ENCODE measurements around the gene BRD1. TPM values are rescaled to one million over a fixed set of nuclear protein-coding genes. Genes with fewer than 3 reads are reported as not detected.

The BRD1 gene
- polyA plus RNA-seq, 1 donor from 2014 or later = 79.3 TPM

- Histone ChIP-seq H4K20me1 (ENCODE audit: insufficient read depth) (peaks cover 51% of the 10 kb centered on the region), H3K9me2 (ENCODE audit: insufficient read depth, low read length) (no peaks in the 10 kb centered on the region), H3K36me3 (ENCODE audit: insufficient read depth, low read length) (no peaks in the 10 kb centered on the region), H3K4me2 (ENCODE audit: low read length) (no peak overlapping the region), H3K4me3 (ENCODE audit: low read length) (no peak overlapping the region), H3K79me2 (replicated peaks; ENCODE audit: insufficient read depth, low read length) (peaks cover 69% of the 10 kb centered on the region), H3K9ac (ENCODE audit: low read length) (no peak overlapping the region), H2AFZ (ENCODE audit: low read depth, low read length) (no peak overlapping the region), H3F3A (ENCODE audit: insufficient read depth, low read length, poor library complexity, severe bottlenecking) (no peaks in the 10 kb centered on the region), H3K9me3 (ENCODE audit: low read length) (no peaks in the 10 kb centered on the region), H3K27me3 (ENCODE audit: insufficient read depth, low read depth, low read length) (no peaks in the 10 kb centered on the region), H3K27ac (ENCODE audit: low read length) (no peak overlapping the region)
- TF ChIP-seq SMC3 (conservative IDR thresholded peaks at IDR 0.05; ENCODE audit: poor library complexity) = no peak
- no peak for TF ChIP-seq RAD21 (conservative IDR thresholded peaks at IDR 0.05)
- no peak for TF ChIP-seq POLR2AphosphoS5 (IDR thresholded peaks at IDR 0.05)
- TF ChIP-seq REST (IDR thresholded peaks at IDR 0.05; ENCODE audit: borderline replicate concordance) = no peak
- no peak for TF ChIP-seq EZH2 (IDR thresholded peaks at IDR 0.05; ENCODE audit: borderline replicate concordance, insufficient read depth, low read length, poor library complexity, severe bottlenecking)
- no peak for TF ChIP-seq EP300 (conservative IDR thresholded peaks at IDR 0.05; ENCODE audit: poor library complexity, severe bottlenecking)
- TF ChIP-seq MXI1 (conservative IDR thresholded peaks at IDR 0.05; ENCODE audit: poor library complexity, severe bottlenecking) = no peak
- TF ChIP-seq CTCF (IDR thresholded peaks at IDR 0.05; ENCODE audit: poor library complexity, severe bottlenecking) = no peak
- no peak for TF ChIP-seq TAF1 (IDR thresholded peaks at IDR 0.05; ENCODE audit: low read depth)
Observed at GRCh38 chr22:49801391-49802060, 26.1 kb downstream of the BRD1 start.

- H3K9me3 ChIP-seq (ENCODE audit: low read length) = no peaks in the 10 kb centered on the region
- H3K4me2 ChIP-seq (ENCODE audit: low read length) = no peak overlapping the region
- no peak overlapping the region for H3K4me3 ChIP-seq (ENCODE audit: low read length)
- peaks cover 64% of the 10 kb centered on the region for H3K79me2 ChIP-seq (replicated peaks; ENCODE audit: insufficient read depth, low read length)
- no peak overlapping the region for H3K27ac ChIP-seq (ENCODE audit: low read length)
- H3K36me3 ChIP-seq (ENCODE audit: insufficient read depth, low read length) = no peaks in the 10 kb centered on the region
- no peaks in the 10 kb centered on the region for H3K9me2 ChIP-seq (ENCODE audit: insufficient read depth, low read length)
- no peak overlapping the region for H2AFZ ChIP-seq (ENCODE audit: low read depth, low read length)
- no peak overlapping the region for H3K9ac ChIP-seq (ENCODE audit: low read length)
- TF ChIP-seq TAF1 (IDR thresholded peaks at IDR 0.05; ENCODE audit: low read depth) (no peak), SMC3 (conservative IDR thresholded peaks at IDR 0.05; ENCODE audit: poor library complexity) (no peak), EP300 (conservative IDR thresholded peaks at IDR 0.05; ENCODE audit: poor library complexity, severe bottlenecking) (no peak), RAD21 (conservative IDR thresholded peaks at IDR 0.05) (no peak), POLR2AphosphoS5 (IDR thresholded peaks at IDR 0.05) (no peak), REST (IDR thresholded peaks at IDR 0.05; ENCODE audit: borderline replicate concordance) (no peak)
- no peaks in the 10 kb centered on the region for H3K27me3 ChIP-seq (ENCODE audit: insufficient read depth, low read depth, low read length)
- peaks cover 51% of the 10 kb centered on the region for H4K20me1 ChIP-seq (ENCODE audit: insufficient read depth)
- H3F3A ChIP-seq (ENCODE audit: insufficient read depth, low read length, poor library complexity, severe bottlenecking) = no peaks in the 10 kb centered on the region
Observed at GRCh38 chr22:49800408-49801238, 27.1 kb downstream of the BRD1 start.

All from neural cell (in vitro differentiated cells).